ENCODE data around the gene FSTL4.

- TF ChIP-seq CTCF (IDR thresholded peaks at IDR 0.05) (no peak), POLR2A (IDR thresholded peaks at IDR 0.05) (no peak)
Measured at GRCh38 chr5:133319244-133319643, 293.1 kb downstream of the FSTL4 start.

All from Peyer's patch (tissue), 4 donors.